MM.1S (cell line): Measurements from ENCODE around the gene MARCO.

ENCODE experiments used
- CTCF ChIP-seq: fragments of 300-600 bp; sonication (generic); IDR thresholded peaks from 2 replicates; pipeline ENCODE4 v1.5.1; 2016; ENCODE audit warnings: antibody characterized with exemption, low read length, mixed read lengths
- EZH2 ChIP-seq: fragments of 300-600 bp; sonication (generic); optimal IDR thresholded peaks from 2 replicates; pipeline ENCODE3; 2017; ENCODE audit warnings: low read depth, mild to moderate bottlenecking, antibody characterized with exemption, low read length, mixed read lengths

- TF ChIP-seq CTCF, result no peak
- TF ChIP-seq EZH2, result no peak
Measured at GRCh38 chr2:118992740-118993391, 50.9 kb downstream of the MARCO start.
